Neural cell (in vitro differentiated cells): ENCODE measurements around the gene KATNBL1. TPM values are rescaled to one million over a fixed set of nuclear protein-coding genes. Genes with fewer than 3 reads are reported as not detected.
"Not testable (repeated sequence)": the region's sequence is repeated elsewhere in the genome, so short reads cannot be mapped to it uniquely, and the experiment has no call there.

Experiments
- H2AFZ ChIP-seq: fragments of 200-600, 300-800 bp; sonication (generic), shearing (Covaris generic); 2 replicates; pipeline ENCODE4 v1.6.0; 2014; ENCODE audit warnings: low read depth, mild to moderate bottlenecking, antibody characterized with exemption, low read length, moderate library complexity
- H3F3A ChIP-seq: fragments of 200-600 bp; shearing (Covaris generic); 2 replicates; pipeline ENCODE4 v1.6.1; 2016; ENCODE audit warnings: mild to moderate bottlenecking, moderate library complexity, mixed read lengths, antibody characterized with exemption, low read length; ENCODE audit not compliant: insufficient read depth, poor library complexity, severe bottlenecking
- H3K27ac ChIP-seq: fragments of 200-600, 300-800 bp; sonication (generic), shearing (Covaris generic); 2 replicates; pipeline ENCODE4 v1.5.1; 2014; ENCODE audit warnings: mild to moderate bottlenecking, low read length, moderate library complexity
- H3K27me3 ChIP-seq: fragments of 300-800, 200-600 bp; sonication (generic), shearing (Covaris generic); 2 replicates; pipeline ENCODE4 v1.6.0; 2014; ENCODE audit warnings: mild to moderate bottlenecking, low read depth, low read length, moderate library complexity; ENCODE audit not compliant: insufficient read depth
- H3K36me3 ChIP-seq: fragments of 300-800, 200-600 bp; sonication (generic), shearing (Covaris generic); 2 replicates; pipeline ENCODE4 v1.5.1; 2014; ENCODE audit warnings: mild to moderate bottlenecking, antibody characterized with exemption, low read length, moderate library complexity; ENCODE audit not compliant: insufficient read depth
- H3K4me2 ChIP-seq: fragments of 300-800, 200-600 bp; sonication (generic), shearing (Covaris generic); 2 replicates; pipeline ENCODE4 v1.6.0; 2014; ENCODE audit warnings: mild to moderate bottlenecking, low read length
- H3K4me3 ChIP-seq: fragments of 300-800, 200-600 bp; sonication (generic), shearing (Covaris generic); 2 replicates; pipeline ENCODE4 v1.5.1; 2014; ENCODE audit warnings: mild to moderate bottlenecking, low read length, moderate library complexity
- H3K79me2 ChIP-seq: fragments of 200-600 bp; shearing (Covaris generic); replicated peaks from 2 replicates; pipeline ENCODE4 v1.6.0; 2014; ENCODE audit warnings: mild to moderate bottlenecking, low read length, moderate library complexity; ENCODE audit not compliant: insufficient read depth
- H3K9ac ChIP-seq: fragments of 300-800, 200-600 bp; sonication (generic), shearing (Covaris generic); 2 replicates; pipeline ENCODE4 v1.6.1; 2016; ENCODE audit warnings: mild to moderate bottlenecking, low read length, mixed read lengths
- H3K9me2 ChIP-seq: fragments of 200-600 bp; shearing (Covaris generic); 2 replicates; pipeline ENCODE4 v1.6.1; 2016; ENCODE audit warnings: mild to moderate bottlenecking, low read length, mixed read lengths; ENCODE audit not compliant: insufficient read depth
- H3K9me3 ChIP-seq: fragments of 200-600, 300-800 bp; sonication (generic), shearing (Covaris generic); 2 replicates; pipeline ENCODE4 v1.6.1; 2016; ENCODE audit warnings: mild to moderate bottlenecking, mixed run types, low read length, moderate library complexity, mixed read lengths
- H4K20me1 ChIP-seq: fragments of 200-600 bp; shearing (Covaris generic); 2 replicates; pipeline ENCODE4 v1.6.1; 2016; ENCODE audit warnings: mild to moderate bottlenecking, mixed run types; ENCODE audit not compliant: insufficient read depth
- EP300 ChIP-seq: fragments of 450-650 bp; conservative IDR thresholded peaks from 2 replicates; pipeline ENCODE4 v1.6.1; 2014; ENCODE audit warnings: antibody characterized with exemption, mild to moderate bottlenecking, moderate library complexity; ENCODE audit not compliant: poor library complexity, severe bottlenecking
- EZH2 ChIP-seq: fragments of 200-600, 300-800 bp; shearing (Covaris generic), sonication (generic); IDR thresholded peaks from 2 replicates; pipeline ENCODE4 v1.6.1; 2014; ENCODE audit warnings: antibody characterized with exemption, low read length, borderline replicate concordance, mild to moderate bottlenecking; ENCODE audit not compliant: insufficient read depth, poor library complexity, severe bottlenecking
- MXI1 ChIP-seq: fragments of 450-650 bp; conservative IDR thresholded peaks from 2 replicates; pipeline ENCODE4 v1.6.1; 2014; ENCODE audit warnings: antibody characterized with exemption, mild to moderate bottlenecking; ENCODE audit not compliant: poor library complexity, severe bottlenecking
- POLR2AphosphoS5 ChIP-seq: IDR thresholded peaks from 2 replicates; pipeline ENCODE4 v1.6.1; 2012
- RAD21 ChIP-seq: fragments of 450-650 bp; conservative IDR thresholded peaks from 2 replicates; pipeline ENCODE4 v1.6.1; 2014; ENCODE audit warnings: antibody characterized with exemption, mild to moderate bottlenecking, moderate library complexity
- SMC3 ChIP-seq: fragments of 450-650 bp; conservative IDR thresholded peaks from 2 replicates; pipeline ENCODE4 v1.6.1; 2014; ENCODE audit warnings: antibody characterized with exemption, mild to moderate bottlenecking, moderate library complexity; ENCODE audit not compliant: poor library complexity
- TAF1 ChIP-seq: IDR thresholded peaks from 2 replicates; pipeline ENCODE4 v1.6.1; 2012; ENCODE audit warnings: low read depth
- polyA plus RNA-seq: library from polyadenylated mRNA; depleted of rRNA; stranded (reverse); fragments of >200 nt; gene quantifications from 2 replicates; pipeline ENCODE4 v1.2.3, GENCODE V29; 2014
- TF ChIP-seq, protein P1 (sequence below): fragments of 450-650 bp; IDR thresholded peaks from 2 replicates; pipeline ENCODE4 v1.5.1; 2014; ENCODE audit warnings: antibody characterized with exemption, mild to moderate bottlenecking, moderate library complexity; ENCODE audit not compliant: poor library complexity, severe bottlenecking
- TF ChIP-seq, protein P2 (sequence below): IDR thresholded peaks from 2 replicates; pipeline ENCODE4 v1.6.1; 2012; ENCODE audit warnings: borderline replicate concordance

The KATNBL1 gene
- polyA plus RNA-seq, 1 donor from 2014 or later = 158 TPM

- Histone ChIP-seq H3K4me2 (no peak overlapping the region), H4K20me1 (no peaks in the 10 kb centered on the region), H3K4me3 (no peak overlapping the region), H3K9ac (no peak overlapping the region), H3K36me3 (no peaks in the 10 kb centered on the region), H3F3A (no peaks in the 10 kb centered on the region), H3K27me3 (no peaks in the 10 kb centered on the region), H2AFZ (no peak overlapping the region), H3K79me2 (no peaks in the 10 kb centered on the region), H3K9me2 (no peaks in the 10 kb centered on the region), H3K27ac (no peak overlapping the region), H3K9me3 (no peaks in the 10 kb centered on the region)
- TF ChIP-seq, protein P1, sequence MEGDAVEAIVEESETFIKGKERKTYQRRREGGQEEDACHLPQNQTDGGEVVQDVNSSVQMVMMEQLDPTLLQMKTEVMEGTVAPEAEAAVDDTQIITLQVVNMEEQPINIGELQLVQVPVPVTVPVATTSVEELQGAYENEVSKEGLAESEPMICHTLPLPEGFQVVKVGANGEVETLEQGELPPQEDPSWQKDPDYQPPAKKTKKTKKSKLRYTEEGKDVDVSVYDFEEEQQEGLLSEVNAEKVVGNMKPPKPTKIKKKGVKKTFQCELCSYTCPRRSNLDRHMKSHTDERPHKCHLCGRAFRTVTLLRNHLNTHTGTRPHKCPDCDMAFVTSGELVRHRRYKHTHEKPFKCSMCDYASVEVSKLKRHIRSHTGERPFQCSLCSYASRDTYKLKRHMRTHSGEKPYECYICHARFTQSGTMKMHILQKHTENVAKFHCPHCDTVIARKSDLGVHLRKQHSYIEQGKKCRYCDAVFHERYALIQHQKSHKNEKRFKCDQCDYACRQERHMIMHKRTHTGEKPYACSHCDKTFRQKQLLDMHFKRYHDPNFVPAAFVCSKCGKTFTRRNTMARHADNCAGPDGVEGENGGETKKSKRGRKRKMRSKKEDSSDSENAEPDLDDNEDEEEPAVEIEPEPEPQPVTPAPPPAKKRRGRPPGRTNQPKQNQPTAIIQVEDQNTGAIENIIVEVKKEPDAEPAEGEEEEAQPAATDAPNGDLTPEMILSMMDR = no peak
- TF ChIP-seq MXI1 = no peak
- no peak for TF ChIP-seq SMC3
- TF ChIP-seq RAD21 = no peak
- no peak for TF ChIP-seq EP300
- TF ChIP-seq POLR2AphosphoS5 = no peak
Measured at GRCh38 chr15:34124651-34125050, 85.2 kb downstream of the KATNBL1 start.

GRCh38 chr15:34122771-34123183, 87.1 kb downstream of the KATNBL1 start:
- Histone ChIP-seq H4K20me1 (no peaks in the 10 kb centered on the region), H3K9me3 (no peaks in the 10 kb centered on the region), H3K79me2 (no peaks in the 10 kb centered on the region), H2AFZ (no peak overlapping the region), H3K9me2 (no peaks in the 10 kb centered on the region), H3F3A (no peaks in the 10 kb centered on the region), H3K4me2 (no peak overlapping the region), H3K4me3 (no peak overlapping the region), H3K27ac (no peak overlapping the region), H3K27me3 (no peaks in the 10 kb centered on the region), H3K9ac (no peak overlapping the region), H3K36me3 (no peaks in the 10 kb centered on the region)
- TF ChIP-seq, protein P2, sequence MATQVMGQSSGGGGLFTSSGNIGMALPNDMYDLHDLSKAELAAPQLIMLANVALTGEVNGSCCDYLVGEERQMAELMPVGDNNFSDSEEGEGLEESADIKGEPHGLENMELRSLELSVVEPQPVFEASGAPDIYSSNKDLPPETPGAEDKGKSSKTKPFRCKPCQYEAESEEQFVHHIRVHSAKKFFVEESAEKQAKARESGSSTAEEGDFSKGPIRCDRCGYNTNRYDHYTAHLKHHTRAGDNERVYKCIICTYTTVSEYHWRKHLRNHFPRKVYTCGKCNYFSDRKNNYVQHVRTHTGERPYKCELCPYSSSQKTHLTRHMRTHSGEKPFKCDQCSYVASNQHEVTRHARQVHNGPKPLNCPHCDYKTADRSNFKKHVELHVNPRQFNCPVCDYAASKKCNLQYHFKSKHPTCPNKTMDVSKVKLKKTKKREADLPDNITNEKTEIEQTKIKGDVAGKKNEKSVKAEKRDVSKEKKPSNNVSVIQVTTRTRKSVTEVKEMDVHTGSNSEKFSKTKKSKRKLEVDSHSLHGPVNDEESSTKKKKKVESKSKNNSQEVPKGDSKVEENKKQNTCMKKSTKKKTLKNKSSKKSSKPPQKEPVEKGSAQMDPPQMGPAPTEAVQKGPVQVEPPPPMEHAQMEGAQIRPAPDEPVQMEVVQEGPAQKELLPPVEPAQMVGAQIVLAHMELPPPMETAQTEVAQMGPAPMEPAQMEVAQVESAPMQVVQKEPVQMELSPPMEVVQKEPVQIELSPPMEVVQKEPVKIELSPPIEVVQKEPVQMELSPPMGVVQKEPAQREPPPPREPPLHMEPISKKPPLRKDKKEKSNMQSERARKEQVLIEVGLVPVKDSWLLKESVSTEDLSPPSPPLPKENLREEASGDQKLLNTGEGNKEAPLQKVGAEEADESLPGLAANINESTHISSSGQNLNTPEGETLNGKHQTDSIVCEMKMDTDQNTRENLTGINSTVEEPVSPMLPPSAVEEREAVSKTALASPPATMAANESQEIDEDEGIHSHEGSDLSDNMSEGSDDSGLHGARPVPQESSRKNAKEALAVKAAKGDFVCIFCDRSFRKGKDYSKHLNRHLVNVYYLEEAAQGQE = no peak
- no peak for TF ChIP-seq SMC3
- no peak for TF ChIP-seq POLR2AphosphoS5
- no peak for TF ChIP-seq TAF1
- TF ChIP-seq MXI1 = no peak
- TF ChIP-seq, protein P1 = no peak
- no peak for TF ChIP-seq EP300
- TF ChIP-seq RAD21 = no peak
- TF ChIP-seq EZH2 = no peak

DNA sequence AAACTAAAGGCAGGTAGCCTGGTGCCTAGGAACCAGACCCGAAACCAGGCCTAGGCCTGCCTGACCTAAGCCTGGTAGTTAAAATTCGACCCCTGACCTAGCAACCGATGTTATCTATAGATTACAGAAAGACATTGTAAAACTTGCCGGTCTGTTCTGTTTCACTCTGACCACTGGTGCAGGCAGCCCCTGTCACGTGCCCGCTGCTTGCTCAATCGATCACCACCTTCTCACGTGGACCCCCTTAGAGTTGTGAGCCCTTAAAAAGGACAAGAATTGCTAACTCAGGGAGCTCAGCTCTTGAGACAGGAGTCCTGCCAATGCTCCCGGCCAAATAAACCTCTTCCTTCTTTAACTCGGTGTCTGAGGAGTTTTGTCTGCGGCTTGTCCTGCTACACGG, 88.1 kb downstream of the KATNBL1 start:
- H3K27me3 ChIP-seq, H3K9me3 ChIP-seq, H3K4me3 ChIP-seq, H3K27ac ChIP-seq, H3K9me2 ChIP-seq, H3F3A ChIP-seq, H3K4me2 ChIP-seq, H3K36me3 ChIP-seq, H4K20me1 ChIP-seq, H3K9ac ChIP-seq, H2AFZ ChIP-seq, H3K79me2 ChIP-seq: not testable (repeated sequence)

DNA sequence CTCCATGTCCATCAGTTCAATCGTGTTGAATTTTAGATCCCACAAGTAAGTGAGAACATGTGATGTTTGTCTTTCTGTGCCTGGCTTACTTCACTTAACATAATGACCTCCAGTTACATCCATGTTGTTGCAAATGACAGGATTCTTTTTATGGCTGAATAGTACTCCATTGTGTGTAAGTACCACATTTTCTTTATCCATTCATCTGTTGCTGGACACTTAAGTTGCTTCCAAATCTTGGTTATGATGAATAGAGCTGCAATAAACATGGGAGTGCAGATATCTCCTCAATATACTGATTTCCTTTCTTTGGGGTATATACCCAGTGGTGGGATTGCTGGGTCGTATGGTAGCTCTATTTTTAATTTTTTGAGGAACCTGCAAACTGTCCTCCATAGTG, 89.5 kb downstream of the KATNBL1 start:
- not testable (repeated sequence) for H3K4me3 ChIP-seq, H2AFZ ChIP-seq

More for the DNA sequence above, 89.5 kb downstream of the KATNBL1 start:
- not testable (repeated sequence) for H3K27me3 ChIP-seq, H3K4me2 ChIP-seq, H3K36me3 ChIP-seq, H4K20me1 ChIP-seq, H3K9ac ChIP-seq, H3K9me3 ChIP-seq, H3K79me2 ChIP-seq, H3K9me2 ChIP-seq, H3F3A ChIP-seq, H3K27ac ChIP-seq
